GM12878 (cell line): Measurements from ENCODE around the gene CYP4V2. TPM values are rescaled to one million over a fixed set of nuclear protein-coding genes. Genes with fewer than 3 reads are reported as not detected.

ENCODE experiments used
- ESRRA ChIP-seq: IDR thresholded peaks from 2 replicates; pipeline ENCODE4 v1.6.1; 2012; ENCODE audit warnings: mild to moderate bottlenecking, low read length, improper control_type of control experiment
- FOXM1 ChIP-seq: IDR thresholded peaks from 2 replicates; pipeline ENCODE4 v1.6.1; 2012; ENCODE audit warnings: low read depth, mild to moderate bottlenecking, inconsistent platforms, low read length, moderate library complexity
- IRF3 ChIP-seq: fragments of 450-650 bp; IDR thresholded peaks from 2 replicates; pipeline ENCODE4 v1.6.1; 2014; ENCODE audit warnings: mild to moderate bottlenecking
- JUND ChIP-seq: IDR thresholded peaks from 2 replicates; pipeline ENCODE4 v1.6.1; 2012; ENCODE audit warnings: low read depth, mild to moderate bottlenecking, low read length, improper control_type of control experiment, moderate library complexity
- MXI1 ChIP-seq: fragments of 150-350 bp; IDR thresholded peaks from 2 replicates; pipeline ENCODE4 v1.6.1; 2011; ENCODE audit warnings: low read depth, mild to moderate bottlenecking, inconsistent platforms, low read length, improper control_type of control experiment
- MYC ChIP-seq: IDR thresholded peaks from 2 replicates; pipeline ENCODE4 v1.6.1; 2011; ENCODE audit warnings: mild to moderate bottlenecking, low read length, moderate library complexity, inconsistent platforms; ENCODE audit not compliant: insufficient read depth, insufficient replicate concordance, insufficient read length, severe bottlenecking
- SKIL ChIP-seq: fragments of 450-650 bp; IDR thresholded peaks from 2 replicates; pipeline ENCODE4 v1.6.1; 2017; ENCODE audit warnings: mild to moderate bottlenecking, low read depth, inconsistent platforms; ENCODE audit not compliant: poor library complexity, severe bottlenecking
- TCF7 ChIP-seq: IDR thresholded peaks from 2 replicates; pipeline ENCODE4 v1.6.1; 2014; ENCODE audit warnings: antibody characterized with exemption, borderline replicate concordance
- ZBTB33 ChIP-seq: fragments of 450-650 bp; IDR thresholded peaks from 2 replicates; pipeline ENCODE4 v1.6.1; 2017; ENCODE audit warnings: mild to moderate bottlenecking
- polyA plus RNA-seq, 11 experiments: library from polyadenylated mRNA; depleted of rRNA in 4 of 11; unstranded in 6 of 11; stranded (reverse) in 5 of 11; fragments of >200 nt; fragmentation: Nextera tagmentation in 4 of 11; fragmentation: Illumina TruSeq in 1 of 11; extraction: Ambion mirVana in 4 of 11; extraction: Trizol in 1 of 11; gene quantifications; 1 replicate in 1 of 11; 2 replicates in 10 of 11; pipeline versions ENCODE4 v1.2.1 to v1.2.3, GENCODE V29; 2011 to 2016; ENCODE audit warnings: inconsistent platforms in 2 of 11, missing spikeins in 2 of 11, low read depth in 1 of 11
- total RNA-seq, 4 experiments: library from RNA; depleted of rRNA in 3 of 4; stranded (reverse); fragments of >200 nt in 3 of 4; fragmentation: Illumina TruSeq in 1 of 4; extraction: Trizol in 1 of 4; gene quantifications; 2 replicates each; pipeline versions ENCODE4 v1.2.1 to v1.2.3, GENCODE V29; 2013 to 2021

The CYP4V2 gene
- total and polyA plus RNA-seq, 10 of the 15 experiments (the other 5 are each of a cell fraction or from before 2014, with no cell fraction given): 1.2 to 8.2 (median 6.8) TPM

- TF ChIP-seq SKIL (no peak), ESRRA (no peak), TCF7 (no peak), MXI1 (no peak), IRF3 (no peak), JUND (no peak), MYC (no peak), ZBTB33 (no peak), FOXM1 (no peak)
These were observed 44.8 kb downstream of the CYP4V2 start (continued) for GRCh38 chr4:186236126-186236525.
